HPDE6-E6E7 (cell line): ENCODE results near the gene CDK11B.
A peak's percentile ranks its signal among the peaks of the same experiment; 100 is the strongest.
"Not testable (repeated sequence)": the region's sequence is repeated elsewhere in the genome, so short reads cannot be mapped to it uniquely, and the experiment has no call there.

Experiments used
- DNase-seq: peaks from one replicate; pipeline ENCODE4 v3.0.0; 2011; ENCODE audit warnings: missing footprints; ENCODE audit errors: extremely low spot score

The CDK11B gene

GRCh38 chr1:1658583-1659549 lies at the start of gene CDK11B:
TSS of gene CDK11B (minus strand) at chr1:1659004. CDS start at chr1:1657485, 1,519 bp downstream.
- peak; percentile 76 for DNase-seq

DNA sequence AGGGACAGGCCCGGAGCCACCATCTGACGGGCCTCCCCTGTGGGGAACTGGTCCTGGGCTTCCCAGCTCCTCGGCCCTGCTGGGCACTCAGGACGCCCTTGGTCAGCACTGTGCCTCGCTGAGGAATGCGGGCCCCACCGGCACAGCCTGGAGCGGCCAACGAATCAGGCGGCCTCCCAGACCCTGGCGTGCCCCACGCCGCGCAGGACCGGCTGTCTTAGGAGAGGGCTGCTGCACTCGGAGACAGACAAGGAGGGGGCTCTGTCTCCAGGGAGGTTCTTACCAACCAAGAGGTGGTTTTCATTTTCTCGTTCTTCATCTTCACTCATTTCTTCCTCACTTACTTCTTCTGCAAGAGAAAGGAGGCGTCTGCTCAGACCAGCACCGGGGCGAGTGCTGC lies 49.1 kb upstream of the CDK11B start:
- DNase-seq: not testable (repeated sequence)

DNA sequence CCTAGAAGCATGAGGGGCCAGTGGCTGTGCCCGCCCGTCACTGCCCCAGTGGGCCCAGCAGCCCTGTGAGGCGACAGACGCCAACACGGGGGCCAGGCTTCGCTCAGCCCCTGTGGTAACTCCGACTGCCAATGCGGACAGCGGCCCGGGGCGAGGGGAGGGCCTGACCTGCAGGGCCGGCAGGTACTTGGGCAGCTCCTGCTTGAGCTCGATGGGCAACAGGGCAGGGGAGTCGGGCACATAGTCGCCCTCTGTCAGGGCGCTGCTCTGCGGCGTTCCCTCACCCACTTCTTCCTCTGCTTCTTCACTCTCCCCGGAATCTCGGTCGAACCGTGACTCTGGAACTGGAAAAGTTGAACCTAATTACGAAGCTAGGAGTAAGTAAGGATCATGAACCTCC lies 48.4 kb upstream of the CDK11B start:
- DNase-seq: not testable (repeated sequence)

DNA sequence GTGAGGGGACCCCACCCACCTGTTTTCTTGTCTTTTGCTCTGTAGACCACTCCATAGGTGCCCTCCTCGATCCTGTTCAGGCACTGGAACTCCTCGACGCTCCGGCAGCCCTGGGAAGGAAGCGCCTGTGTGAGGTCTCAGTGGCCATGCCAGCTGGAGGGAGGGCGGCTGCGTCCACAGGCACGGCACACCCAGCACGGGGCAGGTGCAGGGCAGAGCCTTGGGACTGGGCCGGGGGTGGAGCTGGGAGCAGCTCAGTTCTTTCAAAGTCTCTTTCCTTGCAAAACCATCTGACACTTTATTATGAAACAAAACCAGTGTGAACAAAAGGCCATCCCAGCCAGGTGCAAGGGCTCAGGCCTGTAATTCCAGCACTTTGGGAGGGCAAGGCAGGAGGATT lies 46.8 kb upstream of the CDK11B start:
- DNase-seq: not testable (repeated sequence)

DNA sequence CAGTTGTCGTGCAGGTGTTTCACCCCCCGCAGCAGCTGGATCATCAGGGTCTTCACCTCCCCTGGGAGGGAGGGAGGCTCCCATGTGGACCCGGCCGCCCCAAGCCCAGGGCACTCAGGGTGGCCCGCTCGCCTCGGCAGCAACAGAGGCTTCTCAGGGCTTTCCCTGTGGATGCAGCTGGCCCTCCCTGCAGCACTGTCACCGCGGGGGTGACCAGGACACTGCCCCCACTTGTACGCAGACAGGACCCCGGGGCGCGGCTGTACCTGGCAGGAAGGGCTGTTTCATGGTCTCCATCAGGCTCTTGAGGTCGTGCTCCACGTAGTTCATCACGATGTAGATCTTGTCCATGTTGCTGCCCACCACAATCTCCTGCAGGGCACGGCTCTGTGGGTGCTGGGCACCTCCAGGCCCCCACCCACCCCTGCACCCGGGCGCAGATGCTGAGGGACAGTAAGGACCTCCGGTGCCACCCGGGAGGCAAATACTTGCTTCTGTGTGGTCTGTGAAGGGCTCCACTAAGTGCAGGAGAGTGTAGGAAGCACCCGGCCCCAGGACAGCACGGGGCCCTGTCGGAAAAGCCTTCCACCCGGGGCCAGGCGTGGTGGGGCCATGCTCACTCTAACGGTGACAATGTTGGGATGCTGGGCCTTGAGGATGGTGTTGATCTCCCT lies 45.6 kb upstream of the CDK11B start:
- DNase-seq: not testable (repeated sequence)

GRCh38 chr1:1703796-1704195 lies 45.0 kb upstream of the CDK11B start:
- no peak for DNase-seq

DNA sequence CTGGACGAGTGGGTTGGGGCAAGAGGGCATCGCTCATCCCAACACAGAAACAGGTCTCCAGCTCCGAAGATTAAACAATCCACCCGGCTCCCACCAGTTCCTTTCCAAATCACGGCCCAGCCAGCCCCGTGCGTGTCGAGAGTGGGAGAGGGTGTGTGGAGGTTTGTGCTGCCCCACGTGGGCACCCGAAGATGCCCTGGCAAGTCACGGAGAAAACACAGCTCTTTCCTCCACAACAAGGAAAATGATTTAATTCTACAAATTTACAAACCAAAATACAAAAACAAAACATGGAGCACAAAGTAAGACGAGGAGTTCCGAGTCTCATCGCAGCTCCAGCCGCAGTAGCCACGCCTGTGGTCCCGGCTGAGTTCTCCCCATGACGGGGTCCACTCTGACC lies 43.7 kb upstream of the CDK11B start:
- DNase-seq: not testable (repeated sequence)

DNA sequence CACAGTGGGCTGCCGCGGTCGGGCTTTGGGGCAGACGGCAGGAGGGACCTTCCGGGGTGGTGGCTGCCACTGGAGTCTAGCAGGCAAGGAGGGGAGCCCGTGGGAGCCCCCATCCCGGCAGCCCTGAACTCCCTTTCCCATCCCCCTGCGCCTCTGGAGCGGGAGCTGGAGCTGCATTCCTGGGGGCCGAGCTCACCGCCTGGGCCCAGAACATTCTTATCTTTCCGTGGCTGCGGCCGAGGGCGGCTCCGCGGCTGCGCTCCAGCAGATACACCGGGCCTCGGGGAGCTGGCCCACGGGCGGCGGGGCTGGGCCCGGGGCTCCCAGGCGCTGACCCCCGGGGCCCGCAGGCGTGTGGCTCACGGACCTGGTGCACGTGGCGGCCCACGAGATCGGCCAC lies 41.8 kb upstream of the CDK11B start:
- not testable (repeated sequence) for DNase-seq

- not testable (repeated sequence) for DNase-seq
Observed at GRCh38 chr1:1700067-1700466, 41.3 kb upstream of the CDK11B start.

DNA sequence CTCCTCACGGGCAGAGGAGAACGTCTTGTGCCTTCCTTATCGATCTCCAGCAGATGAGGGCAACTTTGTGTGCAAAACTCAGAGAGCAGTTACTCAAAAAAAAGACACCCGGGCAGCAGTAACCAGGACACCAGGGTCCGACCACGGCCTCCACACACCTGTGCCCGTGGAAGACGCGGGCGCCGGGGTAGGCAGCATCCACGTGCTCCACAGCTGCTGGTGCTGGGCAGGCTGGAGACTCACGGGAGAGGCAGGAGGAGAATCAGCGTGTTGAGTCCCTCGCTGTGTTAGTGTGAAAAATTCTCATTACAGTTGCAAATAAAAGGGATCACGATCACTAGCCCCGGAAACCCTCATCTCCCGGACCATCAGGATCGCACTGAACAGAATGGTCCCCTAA lies 40.3 kb upstream of the CDK11B start:
- DNase-seq: not testable (repeated sequence)

DNA sequence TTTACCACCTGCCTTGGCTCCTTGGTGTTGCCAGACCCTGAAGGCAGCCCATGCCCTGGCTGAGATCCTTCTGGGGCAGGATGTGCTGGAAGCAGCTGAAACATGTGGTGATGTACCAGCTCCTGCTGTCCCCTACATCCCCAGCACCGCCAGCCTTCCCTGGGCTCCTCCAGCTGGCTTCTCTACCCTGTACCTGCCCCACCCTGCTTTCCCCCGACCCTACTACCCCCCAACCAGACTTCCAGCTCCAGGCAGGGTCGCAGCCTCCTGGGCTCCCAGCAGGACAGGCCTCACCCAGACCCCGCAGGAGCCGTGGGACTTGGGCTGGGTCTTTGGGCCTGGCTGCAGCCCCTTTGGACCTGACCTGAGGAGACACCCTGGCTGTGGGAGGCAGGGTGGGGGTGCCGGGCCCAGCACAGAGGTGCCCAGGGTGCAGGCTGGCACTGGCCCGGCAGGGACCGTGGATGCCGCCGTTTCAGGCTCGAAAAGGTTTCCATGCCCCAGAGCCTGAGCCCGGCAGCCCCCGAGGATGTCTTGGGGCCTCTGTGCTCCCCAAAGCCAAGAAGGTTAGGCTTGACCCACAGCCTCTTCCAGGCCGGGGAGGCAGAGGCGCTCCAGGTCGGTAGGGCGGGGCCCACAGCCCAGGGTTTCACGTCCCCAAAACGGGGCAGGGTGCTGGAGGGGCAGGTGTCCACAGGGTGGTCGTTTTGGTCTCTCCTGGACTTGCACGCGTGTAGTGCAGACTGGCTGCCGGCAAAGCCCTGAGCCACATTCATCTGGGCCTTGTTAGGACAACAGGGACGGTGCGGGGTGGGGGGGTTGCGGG lies 38.8 kb upstream of the CDK11B start:
- DNase-seq: not testable (repeated sequence)

GRCh38 chr1:1696431-1697357 lies 37.9 kb upstream of the CDK11B start:
- DNase-seq: not testable (repeated sequence)

GRCh38 chr1:1692714-1693647 lies 34.2 kb upstream of the CDK11B start, which contains the start of gene SLC35E2B:
TSS of gene SLC35E2B (minus strand) at chr1:1692795. CDS start at chr1:1676699, 16,096 bp downstream.
- DNase-seq: not testable (repeated sequence)

- not testable (repeated sequence) for DNase-seq
Observed at GRCh38 chr1:1692324-1692713, 33.5 kb upstream of the CDK11B start.

- DNase-seq: not testable (repeated sequence)
Observed at GRCh38 chr1:1691443-1691842, 32.6 kb upstream of the CDK11B start.

DNA sequence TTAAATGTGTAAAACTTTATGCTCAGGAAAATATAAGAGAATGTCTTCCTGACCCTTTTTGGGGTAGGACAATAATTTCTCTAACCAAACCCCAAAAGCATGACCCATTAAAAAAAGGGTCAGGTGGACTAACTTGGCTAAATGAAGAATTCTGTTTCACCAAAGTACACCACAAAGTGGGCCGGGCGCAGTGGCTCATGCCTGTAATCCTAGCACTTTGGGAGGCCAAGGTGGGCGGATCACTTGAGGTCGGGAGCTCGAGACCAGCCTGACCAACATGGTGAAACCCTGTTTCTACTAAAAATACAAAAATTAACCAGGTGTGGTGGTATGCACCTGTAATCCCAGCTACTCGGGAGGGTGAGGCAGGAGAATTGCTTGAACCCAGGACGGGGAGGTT lies 30.7 kb upstream of the CDK11B start:
- DNase-seq: not testable (repeated sequence)

DNA sequence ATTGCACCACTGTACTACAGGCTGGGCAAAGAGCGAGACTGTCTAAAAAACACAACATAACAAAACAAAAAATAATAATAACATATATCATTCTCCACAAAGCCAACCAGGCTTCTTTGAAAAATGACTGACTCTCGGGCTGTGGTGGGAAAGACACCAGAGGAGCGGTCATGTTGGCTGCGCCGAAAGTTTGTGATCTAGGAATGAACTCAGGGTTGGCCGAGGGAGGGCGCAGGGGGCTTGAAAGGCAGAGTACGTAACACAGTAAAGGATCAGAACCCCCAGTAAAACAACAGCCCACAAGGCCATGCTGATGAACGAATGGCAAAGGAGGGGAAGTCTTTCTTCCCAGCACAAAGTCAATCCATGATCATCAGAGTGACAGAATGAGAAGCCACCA lies 29.0 kb upstream of the CDK11B start:
- no peak for DNase-seq

DNA sequence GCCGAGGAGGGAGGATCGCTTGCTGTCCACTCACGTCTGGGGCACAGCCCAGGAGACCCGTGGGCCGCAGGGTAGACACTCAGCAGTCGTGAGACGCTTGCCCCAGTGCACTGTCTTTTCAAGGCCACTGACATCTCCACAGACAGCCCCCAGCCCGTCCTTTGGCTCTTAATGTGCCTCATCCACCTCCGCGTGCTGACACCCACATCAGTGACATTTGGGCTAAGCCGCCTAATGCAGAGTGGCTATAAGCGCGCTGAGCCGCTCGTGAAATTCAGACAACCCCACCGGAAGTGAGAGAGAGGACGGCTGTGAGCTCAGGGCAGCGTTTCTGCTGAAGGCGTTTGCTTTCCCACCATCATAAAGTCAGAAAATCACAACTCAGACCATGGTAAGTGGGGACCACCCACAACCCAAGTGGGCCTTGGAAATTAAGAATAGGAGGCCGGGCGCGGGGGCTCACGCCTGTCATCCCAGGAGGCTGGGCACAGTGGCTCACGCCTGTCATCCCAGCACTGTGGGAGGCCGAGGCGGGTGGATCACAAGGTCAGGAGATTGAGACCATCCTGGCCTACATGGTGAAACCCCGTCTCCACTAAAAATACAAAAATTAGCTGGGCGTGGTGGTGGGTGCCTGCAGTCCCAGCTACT lies 25.4 kb upstream of the CDK11B start:
- no peak for DNase-seq
